ENCODE results near the gene UNC13C. TPM values are rescaled to one million over a fixed set of nuclear protein-coding genes. Genes with fewer than 3 reads are reported as not detected.

UNC13C gene
- total and polyA plus RNA-seq, 2 donors (not counting 3 experiments of a cell fraction or from before 2014, with no cell fraction given), result not detected

DNA sequence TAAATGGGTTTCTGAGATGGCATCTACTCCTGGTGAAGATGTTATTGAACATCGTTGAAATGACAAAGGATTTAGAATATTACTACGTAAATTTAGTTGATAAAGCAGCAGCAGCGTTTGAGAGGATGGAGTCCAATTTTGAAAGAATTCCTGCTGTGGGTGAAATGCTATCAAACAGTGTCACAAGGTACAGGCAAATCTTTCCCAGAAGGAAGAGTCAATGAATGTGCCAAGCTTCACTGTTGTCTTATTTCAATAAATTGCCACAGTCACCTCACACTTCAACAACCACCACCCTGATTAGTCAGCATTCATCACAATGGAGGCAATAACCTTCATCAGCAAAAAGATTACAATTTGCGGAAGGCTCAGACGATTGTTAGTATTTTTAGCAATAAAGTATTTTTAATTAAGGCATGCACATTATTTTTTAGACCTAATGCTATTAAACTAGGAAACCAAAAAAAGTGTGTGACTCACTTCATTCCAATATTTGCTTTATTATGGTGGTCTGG lies 142.8 kb downstream of the UNC13C start:
- H3K9ac ChIP-seq (replicated peaks; ENCODE audit: extremely low read depth, insufficient read depth, low read length), result no peak overlapping the region
- H3K4me1 ChIP-seq (ENCODE audit: control insufficient read depth, extremely low read depth, insufficient read depth, low read length), result no peaks in the 10 kb centered on the region
- intact Hi-C loops (cut with micrococcal nuclease), result no loop called here
- H3K4me2 ChIP-seq (ENCODE audit: insufficient read depth, low read length), result no peak overlapping the region
- H3K9me3 ChIP-seq (replicated peaks; ENCODE audit: control insufficient read depth, insufficient read depth, low read length), result no peaks in the 10 kb centered on the region
- H2AFZ ChIP-seq (ENCODE audit: low read depth, low read length), result no peak overlapping the region
- no peaks in the 10 kb centered on the region for H3K36me3 ChIP-seq (ENCODE audit: control insufficient read depth in 2 of 2, extremely low read depth in 1 of 2, insufficient read depth in 2 of 2, low read length in 2 of 2)
- DNase-seq (ENCODE audit: low read depth, low spot score) (no peak), FAIRE-seq (peak; percentile 53)
- no peaks in the 10 kb centered on the region for H3K9me1 ChIP-seq (replicated peaks; ENCODE audit: control insufficient read depth, extremely low read depth, insufficient read depth, low read length)
- no peak overlapping the region for H3K27ac ChIP-seq (ENCODE audit: insufficient read depth, low read depth, low read length)
- H4K20me1 ChIP-seq (replicated peaks; ENCODE audit: control insufficient read depth, extremely low read depth, insufficient read depth, low read length), result no peaks in the 10 kb centered on the region
- dilution Hi-C loops (cut with MboI; ENCODE audit: extremely low pct_ligation_motif_present, low sequenced_read_pairs), result no loop called here
- H3K79me2 ChIP-seq (ENCODE audit: control insufficient read depth, insufficient read depth, low read length), result no peaks in the 10 kb centered on the region
- BruUV-seq (replicated peaks), result no TSS peak
- no peaks in the 10 kb centered on the region for H3K27me3 ChIP-seq (ENCODE audit: control insufficient read depth in 2 of 2, insufficient read depth in 2 of 2, low read length in 2 of 2)
- H3K4me3 ChIP-seq (replicated peaks in 1 of 3; ENCODE audit: insufficient read depth in 1 of 3, low read depth in 1 of 3, low read length in 3 of 3), result no peak overlapping the region
- CTCF ChIA-PET, result no interaction called here
- TF ChIP-seq, protein P1, sequence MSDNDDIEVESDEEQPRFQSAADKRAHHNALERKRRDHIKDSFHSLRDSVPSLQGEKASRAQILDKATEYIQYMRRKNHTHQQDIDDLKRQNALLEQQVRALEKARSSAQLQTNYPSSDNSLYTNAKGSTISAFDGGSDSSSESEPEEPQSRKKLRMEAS (IDR thresholded peaks at IDR 0.05; ENCODE audit: insufficient read depth, insufficient read length), result no peak
- TF ChIP-seq POLR2A (IDR thresholded peaks at IDR 0.05; ENCODE audit: low read depth, low read length) (no peak), POLR2AphosphoS5 (IDR thresholded peaks at IDR 0.05; ENCODE audit: insufficient read depth, low read depth, low read length) (no peak), FOS (IDR thresholded peaks at IDR 0.05; ENCODE audit: borderline replicate concordance, insufficient read depth, low read length) (no peak), MYC (IDR thresholded peaks at IDR 0.05; ENCODE audit: low read depth, low read length) (no peak)
- TF ChIP-seq, protein P2, sequence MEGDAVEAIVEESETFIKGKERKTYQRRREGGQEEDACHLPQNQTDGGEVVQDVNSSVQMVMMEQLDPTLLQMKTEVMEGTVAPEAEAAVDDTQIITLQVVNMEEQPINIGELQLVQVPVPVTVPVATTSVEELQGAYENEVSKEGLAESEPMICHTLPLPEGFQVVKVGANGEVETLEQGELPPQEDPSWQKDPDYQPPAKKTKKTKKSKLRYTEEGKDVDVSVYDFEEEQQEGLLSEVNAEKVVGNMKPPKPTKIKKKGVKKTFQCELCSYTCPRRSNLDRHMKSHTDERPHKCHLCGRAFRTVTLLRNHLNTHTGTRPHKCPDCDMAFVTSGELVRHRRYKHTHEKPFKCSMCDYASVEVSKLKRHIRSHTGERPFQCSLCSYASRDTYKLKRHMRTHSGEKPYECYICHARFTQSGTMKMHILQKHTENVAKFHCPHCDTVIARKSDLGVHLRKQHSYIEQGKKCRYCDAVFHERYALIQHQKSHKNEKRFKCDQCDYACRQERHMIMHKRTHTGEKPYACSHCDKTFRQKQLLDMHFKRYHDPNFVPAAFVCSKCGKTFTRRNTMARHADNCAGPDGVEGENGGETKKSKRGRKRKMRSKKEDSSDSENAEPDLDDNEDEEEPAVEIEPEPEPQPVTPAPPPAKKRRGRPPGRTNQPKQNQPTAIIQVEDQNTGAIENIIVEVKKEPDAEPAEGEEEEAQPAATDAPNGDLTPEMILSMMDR (IDR thresholded peaks at IDR 0.05; ENCODE audit: extremely low read depth in 1 of 2, insufficient read depth in 1 of 2, low read depth in 1 of 2, low read length in 2 of 2), result no peak
- POLR2A ChIA-PET, result no interaction called here

DNA sequence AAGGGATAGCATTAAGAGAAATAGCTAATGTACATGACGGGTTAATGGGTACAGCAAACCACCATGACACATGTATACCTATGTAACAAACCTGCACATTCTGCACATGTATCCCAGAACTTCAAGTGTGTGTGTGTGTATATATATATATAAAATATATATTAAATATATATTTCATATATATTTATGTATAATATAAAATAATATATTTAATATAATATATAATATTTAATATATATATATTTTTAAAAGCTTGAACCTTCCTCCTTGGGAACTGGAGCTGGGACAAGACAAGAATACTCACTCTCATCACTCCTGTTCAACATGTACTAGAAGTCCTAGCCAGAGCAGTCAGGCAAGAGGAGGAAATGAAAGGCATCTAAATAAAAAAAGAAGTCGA lies 149.3 kb downstream of the UNC13C start:
- Histone ChIP-seq H2AFZ (ENCODE audit: low read depth, low read length) (no peak overlapping the region), H3K9me3 (replicated peaks; ENCODE audit: control insufficient read depth, insufficient read depth, low read length) (no peaks in the 10 kb centered on the region), H3K4me3 (replicated peaks in 1 of 3; ENCODE audit: insufficient read depth in 1 of 3, low read depth in 1 of 3, low read length in 3 of 3) (no peak overlapping the region), H3K9ac (replicated peaks; ENCODE audit: extremely low read depth, insufficient read depth, low read length) (no peak overlapping the region), H3K27me3 (ENCODE audit: control insufficient read depth in 2 of 2, insufficient read depth in 2 of 2, low read length in 2 of 2) (no peaks in the 10 kb centered on the region), H3K4me2 (ENCODE audit: insufficient read depth, low read length) (no peak overlapping the region), H3K79me2 (ENCODE audit: control insufficient read depth, insufficient read depth, low read length) (no peaks in the 10 kb centered on the region), H4K20me1 (replicated peaks; ENCODE audit: control insufficient read depth, extremely low read depth, insufficient read depth, low read length) (no peaks in the 10 kb centered on the region), H3K4me1 (ENCODE audit: control insufficient read depth, extremely low read depth, insufficient read depth, low read length) (no peaks in the 10 kb centered on the region), H3K27ac (ENCODE audit: insufficient read depth, low read depth, low read length) (no peak overlapping the region), H3K36me3 (ENCODE audit: control insufficient read depth in 2 of 2, extremely low read depth in 1 of 2, insufficient read depth in 2 of 2, low read length in 2 of 2) (no peaks in the 10 kb centered on the region), H3K9me1 (replicated peaks; ENCODE audit: control insufficient read depth, extremely low read depth, insufficient read depth, low read length) (no peaks in the 10 kb centered on the region)
- DNase-seq (ENCODE audit: low read depth, low spot score) (no peak), FAIRE-seq (no peak)
- intact Hi-C loops (cut with micrococcal nuclease), result no loop called here
- TF ChIP-seq FOS (IDR thresholded peaks at IDR 0.05; ENCODE audit: borderline replicate concordance, insufficient read depth, low read length), result no peak
- TF ChIP-seq, protein P2 (IDR thresholded peaks at IDR 0.05; ENCODE audit: extremely low read depth in 1 of 2, insufficient read depth in 1 of 2, low read depth in 1 of 2, low read length in 2 of 2), result no peak
- dilution Hi-C loops (cut with MboI; ENCODE audit: extremely low pct_ligation_motif_present, low sequenced_read_pairs), result no loop called here
- CTCF ChIA-PET, result no interaction called here
- POLR2A ChIA-PET, result no interaction called here
- BruUV-seq (replicated peaks), result no TSS peak

Measured in endothelial cell of umbilical vein (primary cell).